ENCODE data around the gene GRID1.

The GRID1 gene

DNA sequence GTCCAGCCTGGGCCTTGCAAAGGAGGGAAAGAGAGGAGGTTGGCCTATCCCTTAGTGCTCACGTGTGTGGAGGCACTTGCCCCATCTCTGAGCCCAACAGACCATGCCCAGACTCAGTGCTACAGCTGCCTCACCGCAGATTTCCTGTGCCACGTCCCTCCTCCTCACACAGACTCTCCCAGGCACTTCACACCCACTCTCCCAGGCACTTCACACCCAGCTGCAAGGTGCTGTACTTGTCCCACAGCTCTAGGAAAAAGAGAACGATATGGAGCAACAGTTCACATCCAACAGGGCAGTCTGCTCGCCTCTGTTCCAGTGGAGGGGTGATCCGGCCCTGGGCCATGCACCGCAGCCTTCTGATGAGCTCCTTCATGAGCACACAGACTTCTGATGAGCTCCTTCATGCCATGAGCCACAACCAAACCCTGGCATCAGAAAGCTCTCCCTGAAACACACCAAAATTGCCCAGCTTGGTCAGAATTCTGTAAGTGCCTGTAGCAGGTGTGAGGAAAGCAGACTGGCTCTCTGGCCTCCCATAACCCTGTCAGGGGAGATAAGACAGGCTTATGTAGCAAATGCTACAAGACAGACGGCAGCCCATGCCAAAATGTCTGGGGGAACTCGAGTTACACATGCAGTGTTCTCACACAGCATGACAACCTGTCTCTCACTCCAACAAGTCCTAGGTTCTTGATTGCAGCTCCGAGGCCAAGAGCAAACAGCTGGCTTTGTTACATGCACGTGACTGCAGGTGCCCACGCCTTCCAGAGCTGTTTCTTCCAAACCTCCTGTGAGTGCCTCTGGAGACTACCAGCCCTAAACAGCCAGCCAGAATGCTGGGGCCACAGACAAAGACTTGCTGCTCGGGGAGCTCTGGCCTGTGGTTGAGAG, 348.5 kb downstream of the GRID1 start:
- no peak for DNase-seq

DNA sequence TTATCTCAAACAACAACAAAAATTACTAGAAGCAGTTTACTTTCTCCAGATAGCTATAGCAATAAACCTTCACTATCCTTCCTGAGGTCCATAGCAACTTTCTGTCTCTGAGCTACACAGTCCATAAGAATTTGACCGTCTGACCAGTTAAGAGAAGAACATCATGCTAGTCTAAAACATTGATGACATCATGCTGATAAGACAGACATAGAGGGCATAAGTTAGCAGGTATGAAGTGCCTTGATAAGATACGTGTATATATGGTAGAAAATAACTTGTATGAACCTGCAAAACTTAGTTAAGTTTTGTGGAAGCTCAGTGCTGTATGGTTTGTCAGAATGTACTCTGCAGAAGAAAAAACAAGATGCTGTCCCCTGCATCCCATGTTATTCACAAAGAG, 353.0 kb downstream of the GRID1 start:
- DNase-seq: no peak

DNA sequence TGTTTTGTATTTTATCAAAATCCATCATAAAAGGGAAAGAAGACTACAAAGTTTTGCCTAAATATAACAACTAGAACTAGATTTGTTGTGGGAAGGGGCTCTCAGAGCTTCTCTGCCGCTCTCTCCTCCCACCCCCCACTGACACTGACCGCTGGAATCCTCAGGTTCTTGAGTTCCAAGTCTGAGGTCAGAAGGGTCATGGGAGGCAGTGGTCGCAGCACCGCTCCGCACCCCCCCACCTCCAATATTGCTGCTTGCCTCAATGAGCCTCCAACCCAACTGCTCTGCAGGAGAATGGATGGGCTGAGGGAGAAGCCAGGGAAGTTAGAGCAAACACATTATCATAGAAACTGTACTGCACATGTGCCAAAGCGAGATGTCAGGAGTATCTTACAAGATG, 359.4 kb downstream of the GRID1 start:
- no peak for DNase-seq

DNA sequence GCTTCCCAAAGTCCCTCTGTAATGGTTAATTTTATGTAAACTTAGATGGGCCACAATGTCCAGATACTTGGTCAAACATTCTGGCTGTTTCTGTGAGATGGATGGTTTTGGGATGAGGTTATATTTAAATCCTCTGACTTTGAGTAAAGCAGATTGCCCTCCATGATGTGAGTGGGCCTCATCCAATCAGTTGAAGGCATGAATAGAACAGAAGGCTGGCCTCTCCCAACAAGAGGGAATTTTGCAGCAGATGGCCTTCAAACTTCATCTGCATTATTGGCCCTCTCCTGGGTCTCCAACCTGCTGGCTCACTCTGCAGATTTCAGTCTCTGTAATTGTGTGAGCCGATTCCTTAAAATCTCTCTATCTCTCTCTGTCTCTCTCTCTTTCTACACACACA, 362.3 kb downstream of the GRID1 start:
- no peak for DNase-seq

DNA sequence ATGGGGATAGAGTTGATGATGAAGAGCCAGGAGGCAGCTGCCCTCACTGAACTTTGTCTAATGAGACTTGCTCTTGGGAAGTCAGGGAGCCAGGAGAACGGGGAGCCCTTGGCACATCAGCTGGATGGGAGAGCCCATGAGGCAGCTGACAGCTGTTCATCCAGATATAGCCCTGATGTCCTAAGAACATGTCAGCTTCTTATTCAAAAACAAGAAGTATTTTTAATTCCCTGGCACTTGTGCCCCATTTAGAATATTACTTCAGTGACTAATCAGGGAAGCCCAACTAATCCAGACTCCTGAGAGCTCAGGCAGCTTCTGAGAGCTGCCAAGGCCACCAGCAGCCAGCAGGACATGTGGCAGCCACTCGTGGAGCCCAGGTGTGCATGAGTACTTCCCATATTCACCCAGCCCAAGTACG, 363.4 kb downstream of the GRID1 start:
- DNase-seq: no peak

DNA sequence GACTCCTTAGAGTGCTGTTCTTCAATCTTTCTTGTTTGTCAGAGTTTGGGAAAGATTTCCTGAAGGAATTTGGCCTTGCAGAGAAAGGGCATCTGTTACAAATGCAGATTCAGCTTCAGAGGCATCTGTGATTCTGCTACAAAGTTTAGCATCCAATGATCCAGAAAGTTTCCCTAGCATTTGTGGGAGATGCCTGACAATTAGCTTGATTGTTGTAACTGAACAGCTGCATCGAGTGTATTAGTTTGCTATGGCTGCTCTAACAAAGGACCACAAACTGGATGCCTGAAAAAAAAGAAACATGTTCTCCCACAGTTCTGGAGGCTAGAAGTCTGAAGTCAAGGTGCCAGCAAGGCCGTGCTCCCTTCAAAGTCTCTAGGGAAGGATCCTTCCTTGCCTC, 365.1 kb downstream of the GRID1 start:
- DNase-seq: no peak

DNA sequence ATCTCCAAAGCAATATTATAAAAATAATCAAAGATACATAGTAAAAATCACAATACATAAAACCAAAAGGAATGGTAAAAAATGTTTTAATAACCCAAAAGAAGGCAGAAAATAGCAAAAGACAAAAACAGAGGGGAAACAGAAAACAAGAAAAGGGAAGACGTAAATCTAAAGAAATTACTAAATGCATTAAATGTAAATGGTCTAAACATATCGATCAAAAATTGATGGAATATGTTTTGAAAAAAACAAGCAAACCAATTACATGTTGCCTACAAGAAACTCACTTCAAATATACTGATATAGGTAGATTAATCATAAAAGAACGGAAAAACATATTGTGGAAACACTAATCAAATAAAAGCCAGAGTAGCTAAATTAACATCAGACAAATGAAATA, 369.1 kb downstream of the GRID1 start:
- no peak for DNase-seq

DNA sequence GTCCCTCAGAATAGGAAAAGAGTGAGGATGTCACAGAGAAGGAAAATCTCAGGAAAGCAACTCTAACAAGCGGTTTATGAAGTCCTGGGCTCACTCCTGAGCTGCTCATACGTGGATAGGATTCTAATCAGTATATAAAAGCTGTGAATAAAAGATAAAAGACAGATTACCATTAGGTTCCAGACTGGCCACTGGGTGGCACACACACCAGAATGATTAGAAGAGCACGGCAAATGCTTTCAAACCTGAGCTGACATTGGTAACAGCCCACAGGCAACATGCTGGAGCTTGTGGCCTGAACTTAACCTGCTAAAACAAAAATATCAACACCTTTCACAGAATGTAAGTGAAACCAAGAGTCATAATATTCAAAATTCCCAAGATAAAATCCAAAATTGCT, 370.8 kb downstream of the GRID1 start:
- peak; percentile 13 for DNase-seq

DNA sequence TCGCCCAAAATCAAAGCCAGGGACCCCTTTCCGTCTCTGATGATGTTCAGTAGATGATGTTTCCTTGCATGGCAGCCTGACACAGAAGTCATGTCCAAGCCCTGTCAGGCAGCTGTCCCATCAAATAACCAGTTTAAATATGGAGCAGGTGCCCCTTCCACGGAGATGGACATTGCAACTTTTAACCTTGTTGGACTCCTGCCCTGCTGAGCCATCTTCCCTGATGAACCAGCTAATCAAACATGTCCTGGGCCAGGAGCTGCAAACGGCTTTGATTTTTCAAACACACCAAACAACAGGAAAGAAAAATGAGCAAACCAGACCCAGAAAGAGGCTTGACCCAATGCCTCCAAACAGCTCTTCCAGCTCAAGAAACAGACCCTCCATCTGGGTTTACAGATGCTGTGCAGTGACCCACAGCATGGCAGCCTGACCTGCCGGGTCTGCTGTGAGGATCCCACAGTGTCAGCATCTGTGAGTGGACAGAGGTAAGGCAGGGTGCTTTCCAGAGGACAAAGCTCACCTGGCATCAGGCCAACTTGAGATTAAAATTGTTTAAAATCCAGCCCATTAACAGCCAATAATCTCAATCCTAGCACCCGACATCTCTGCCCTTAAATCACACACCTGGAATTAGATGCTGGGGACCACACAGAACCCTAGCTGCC, 372.6 kb downstream of the GRID1 start:
- no peak for DNase-seq

DNA sequence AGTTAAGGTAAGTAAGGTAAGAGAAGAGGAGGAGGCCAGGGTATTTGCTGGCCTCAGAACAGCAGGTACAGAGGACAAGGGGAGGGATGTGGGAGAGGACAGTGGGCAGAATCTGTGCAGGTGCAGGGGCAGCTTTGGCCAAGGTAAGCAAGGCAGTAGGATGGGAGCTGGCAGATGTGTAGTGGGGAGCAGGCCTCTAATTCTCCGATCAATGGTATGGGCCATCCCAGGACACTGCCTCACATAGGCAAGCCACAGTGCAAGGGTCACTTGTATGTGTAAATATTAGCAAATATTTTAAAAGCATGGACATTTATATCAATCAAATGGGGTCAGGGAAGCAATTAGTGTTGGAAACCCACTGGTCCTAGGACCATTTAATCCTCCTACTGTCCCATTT, 373.5 kb downstream of the GRID1 start:
- DNase-seq: no peak

DNA sequence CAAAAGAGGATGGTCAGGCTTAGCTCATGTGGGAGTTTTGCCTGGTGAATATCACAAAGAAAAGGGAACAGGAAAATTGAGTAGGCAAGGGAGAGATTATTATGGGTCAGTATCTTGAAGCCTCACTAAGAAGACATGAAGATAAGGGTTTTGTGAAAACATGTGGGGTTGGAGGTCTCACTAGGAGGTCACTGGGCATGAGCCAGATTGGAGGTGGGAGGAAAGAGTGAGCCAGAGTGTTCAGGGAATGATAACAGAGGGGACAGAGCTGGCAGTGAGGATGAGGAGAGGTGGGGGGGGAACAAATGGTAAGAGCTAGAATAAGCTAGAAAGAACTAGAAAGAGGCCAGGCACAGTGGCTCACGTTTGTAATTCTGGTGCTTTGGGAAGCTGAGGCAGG, 374.3 kb downstream of the GRID1 start:
- DNase-seq: no peak

DNA sequence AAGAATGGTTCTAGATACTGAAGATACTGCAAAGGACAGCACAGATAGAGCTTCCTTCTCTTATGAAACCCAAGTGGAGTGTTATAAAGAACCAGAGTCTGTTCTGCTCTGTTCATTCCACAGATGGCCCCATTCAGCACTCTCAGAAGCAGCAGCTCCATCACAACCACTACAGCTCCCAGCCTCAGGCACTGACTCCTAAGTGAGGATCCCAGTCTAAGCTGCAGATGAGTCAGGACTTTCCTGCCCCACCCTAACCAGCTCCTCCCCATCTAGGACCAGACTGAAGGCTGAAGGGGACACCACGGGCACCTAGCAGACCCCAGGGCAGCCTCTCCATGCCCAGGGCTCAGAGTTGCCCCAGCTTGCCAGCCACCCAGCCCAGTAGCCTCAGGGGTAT, 379.8 kb downstream of the GRID1 start:
- DNase-seq: no peak

DNA sequence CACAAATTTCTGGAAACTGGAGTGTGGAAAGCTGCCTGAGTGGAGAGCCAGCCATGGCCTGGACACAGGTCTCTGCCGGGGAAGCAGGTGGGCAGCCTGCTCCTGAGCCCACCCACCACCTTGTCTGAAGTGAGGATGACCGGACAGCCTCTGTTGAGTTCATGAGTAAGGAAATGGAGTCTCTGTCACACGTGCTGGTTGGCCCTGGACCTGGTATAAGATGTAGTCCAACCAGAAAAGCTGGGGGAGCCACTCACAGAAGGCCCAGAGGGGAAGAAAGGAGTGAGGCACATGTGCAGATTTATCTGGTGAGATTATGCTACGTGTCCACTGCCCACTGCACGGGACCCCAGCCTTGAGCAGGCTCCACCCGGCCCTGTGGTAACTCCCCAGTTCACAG, 383.5 kb downstream of the GRID1 start:
- no peak for DNase-seq

DNA sequence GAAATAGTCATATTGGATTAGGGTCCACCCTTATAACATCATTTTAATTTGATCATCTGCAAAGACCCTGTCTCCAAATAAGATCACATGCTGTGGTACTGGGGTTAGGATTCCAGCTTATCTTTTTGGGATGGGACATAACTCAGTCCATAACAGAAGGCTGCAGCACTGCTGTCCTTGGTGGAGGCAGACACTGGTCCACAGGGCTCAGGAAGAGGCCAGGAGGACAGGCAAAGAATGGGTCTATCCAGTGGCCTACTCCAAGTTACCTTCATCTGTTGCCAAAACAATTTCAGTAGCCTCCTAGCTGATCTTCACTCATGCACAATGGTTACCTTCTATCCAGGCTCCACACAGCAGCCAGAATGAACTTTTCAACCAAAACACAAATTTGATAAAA, 387.0 kb downstream of the GRID1 start:
- DNase-seq: no peak

DNA sequence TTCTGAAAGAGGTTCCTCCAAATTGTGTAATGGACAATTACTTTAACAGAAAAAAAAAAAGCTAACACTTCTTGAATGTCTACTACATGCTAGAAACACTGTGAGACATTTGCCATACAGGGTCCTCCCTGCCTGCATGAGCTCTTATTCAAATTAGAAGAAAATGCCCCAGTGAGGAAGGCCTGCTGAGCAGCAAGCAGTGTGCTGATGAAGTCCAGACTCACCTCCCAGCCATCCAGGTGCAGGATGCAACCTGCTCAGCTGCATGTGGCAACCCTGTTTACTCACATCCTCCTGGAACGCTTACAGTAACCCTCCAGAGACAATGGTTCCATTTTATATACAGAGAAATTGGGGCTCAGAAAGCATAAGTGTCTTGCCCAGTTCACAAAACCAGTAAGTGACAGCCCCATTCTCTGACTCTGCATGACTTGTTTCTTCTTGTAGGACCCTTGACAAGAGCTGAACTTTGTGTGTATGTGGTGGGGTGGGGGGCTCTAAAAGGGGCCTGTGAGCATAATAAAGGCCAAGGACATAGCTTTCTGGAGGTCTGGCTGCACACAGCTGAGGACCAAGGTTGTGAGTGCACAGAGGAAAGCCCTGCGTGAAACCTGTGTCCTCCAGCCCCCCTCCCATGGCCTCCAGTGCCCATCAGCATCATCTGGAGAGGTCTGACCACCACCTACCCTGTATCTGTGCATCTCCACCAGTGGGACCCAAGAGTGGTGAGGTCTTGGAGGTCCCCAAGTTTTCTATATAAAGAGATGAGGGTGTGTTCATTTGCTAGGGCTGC, 387.8 kb downstream of the GRID1 start:
- DNase-seq: no peak

DNA sequence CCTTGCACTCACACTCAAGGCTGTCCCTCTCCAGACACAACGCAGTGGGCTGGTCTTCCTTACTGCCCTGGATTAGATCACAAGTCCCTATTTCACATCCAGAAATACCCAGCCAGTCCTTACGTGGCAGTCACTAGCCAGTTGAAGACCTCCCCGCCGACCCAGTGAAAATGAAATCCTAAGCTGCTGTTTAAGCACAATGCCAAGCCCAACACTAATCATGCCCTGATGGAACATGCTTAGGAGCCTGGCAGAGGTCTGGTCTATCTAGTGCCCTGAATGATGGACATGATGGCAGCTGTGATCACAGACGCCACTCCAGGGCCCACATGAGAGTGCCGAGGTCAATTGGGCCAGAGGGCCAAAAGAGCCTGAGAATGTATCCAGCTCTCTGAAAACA, 389.0 kb downstream of the GRID1 start:
- no peak for DNase-seq

DNA sequence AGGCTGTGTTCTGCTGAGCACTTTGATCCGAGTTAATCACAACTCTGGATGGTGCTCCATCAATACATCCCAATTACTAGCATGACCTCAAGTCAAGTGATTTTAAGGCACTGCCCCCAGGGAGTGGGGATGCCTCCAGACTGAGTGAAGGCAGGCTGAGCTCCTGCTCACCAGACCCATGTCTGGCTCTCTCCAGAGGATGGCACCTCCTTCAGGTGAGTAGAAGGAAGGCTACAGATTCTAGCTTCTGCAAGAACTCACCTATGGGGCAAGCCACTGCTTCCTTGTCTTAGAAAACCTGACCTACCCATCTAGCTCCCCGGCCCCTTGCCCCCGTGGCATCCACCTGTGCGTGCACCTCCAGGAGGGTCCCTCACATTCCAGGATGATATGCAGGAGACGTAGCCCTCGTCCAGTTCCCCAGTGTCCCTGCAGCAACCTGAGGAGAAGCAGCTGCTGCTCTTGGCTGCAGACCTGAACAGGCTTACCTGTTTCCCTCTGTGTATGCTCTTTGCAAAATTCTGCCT, 390.3 kb downstream of the GRID1 start:
- no peak for DNase-seq

DNA sequence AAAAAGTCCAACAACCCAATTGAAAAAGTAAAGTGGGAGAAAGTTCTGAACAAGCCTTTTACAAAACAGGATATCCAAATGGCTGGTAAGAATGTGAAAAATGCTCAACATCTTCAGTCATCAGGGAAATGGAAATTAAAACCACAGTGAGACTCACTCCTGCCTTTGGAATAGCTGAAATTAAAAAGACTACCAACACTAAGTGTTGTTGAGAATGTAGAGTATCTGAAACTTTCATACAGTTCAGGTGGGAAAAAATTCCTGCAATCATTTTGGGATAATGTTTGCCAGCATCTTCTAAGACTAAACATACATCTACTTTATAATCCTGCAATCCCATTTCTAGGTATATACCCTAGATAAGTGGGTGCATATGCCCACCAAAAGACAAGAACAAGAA, 395.1 kb downstream of the GRID1 start:
- DNase-seq: no peak

DNA sequence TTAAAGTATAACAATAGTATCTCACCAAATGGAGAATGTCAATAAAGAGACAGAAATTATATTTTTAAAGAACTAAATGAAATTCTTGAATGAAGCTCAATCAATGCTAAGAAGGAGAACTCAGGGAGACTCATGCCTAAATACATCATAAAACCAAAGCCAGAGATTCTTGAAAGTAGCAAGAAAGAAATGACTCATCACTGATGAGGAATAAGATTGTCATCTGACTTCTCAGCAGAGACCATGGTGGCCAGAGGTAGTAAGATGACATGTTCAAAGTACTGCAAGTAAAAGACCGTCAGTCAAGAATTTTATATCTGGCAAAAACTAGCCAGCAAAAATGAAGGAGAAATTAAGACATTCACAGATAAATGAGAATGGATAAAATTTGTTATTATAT, 399.0 kb downstream of the GRID1 start:
- no peak for DNase-seq

DNA sequence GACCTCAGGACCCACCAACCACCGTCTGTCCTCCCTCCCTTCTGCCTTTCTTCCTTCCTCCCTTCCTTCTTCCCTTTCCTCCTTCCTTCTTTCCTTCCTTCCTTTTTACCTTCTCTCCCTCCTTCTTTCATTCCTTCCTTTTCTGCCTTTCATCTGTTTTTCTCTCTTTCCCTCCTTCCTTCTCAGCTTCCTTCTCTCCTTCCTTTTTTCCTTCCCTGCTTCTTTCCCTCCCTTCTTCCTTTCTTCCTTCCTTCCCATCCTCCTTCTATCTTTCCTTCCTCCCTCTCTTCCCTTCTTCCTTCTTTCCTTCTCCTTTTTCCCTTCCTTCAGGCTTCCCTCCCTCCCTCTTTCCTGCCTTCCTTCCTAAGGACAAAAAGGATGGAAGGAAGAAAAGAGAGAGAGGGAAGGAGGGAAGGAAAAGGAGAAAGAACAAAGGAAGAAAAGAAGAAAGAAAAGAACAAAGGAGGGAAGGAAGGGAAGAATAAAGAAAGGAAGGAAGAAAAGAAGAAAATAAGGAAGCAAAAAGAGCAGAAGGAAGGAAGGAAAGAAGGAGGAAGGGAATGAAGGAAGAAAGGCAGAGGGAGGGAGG, 405.0 kb downstream of the GRID1 start:
- no peak for DNase-seq

DNA sequence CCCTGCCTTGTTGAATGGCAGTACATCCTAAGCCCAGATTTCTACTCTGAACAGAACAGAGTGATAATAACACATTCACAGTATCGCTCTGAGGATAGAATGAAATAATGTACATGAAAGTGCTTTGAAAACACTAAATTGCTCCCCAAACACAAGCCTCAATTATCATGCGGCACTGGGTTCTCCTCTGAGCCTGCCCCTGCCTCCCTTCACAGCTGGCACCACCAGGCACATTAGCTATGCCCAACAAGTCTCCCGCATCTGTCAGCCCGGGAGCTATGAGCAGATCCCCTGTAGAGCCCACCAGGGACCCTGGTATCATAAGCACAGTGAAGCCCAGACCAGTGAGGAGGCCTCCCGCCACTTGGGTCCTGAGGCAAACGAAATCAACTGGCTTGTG, 405.5 kb downstream of the GRID1 start:
- no peak for DNase-seq

DNA sequence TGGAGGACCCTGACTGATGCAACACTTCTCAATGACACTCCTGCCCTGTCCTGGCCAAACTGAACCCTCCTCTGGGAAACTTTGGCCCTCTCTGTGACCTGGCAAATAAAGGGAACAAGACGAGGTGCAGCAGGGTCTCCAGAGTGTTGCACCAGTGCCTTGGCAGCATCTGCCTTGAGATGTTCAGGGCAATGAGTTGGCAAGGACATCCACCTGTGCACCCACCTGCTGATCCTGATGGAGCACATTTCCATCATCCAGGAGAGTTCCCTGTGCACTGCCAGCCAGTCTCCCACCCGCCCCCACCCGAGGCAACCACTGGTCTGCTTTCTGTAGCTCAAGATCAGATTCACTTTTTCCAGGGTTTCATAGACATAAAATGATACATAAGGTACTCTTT, 407.4 kb downstream of the GRID1 start:
- no peak for DNase-seq

DNA sequence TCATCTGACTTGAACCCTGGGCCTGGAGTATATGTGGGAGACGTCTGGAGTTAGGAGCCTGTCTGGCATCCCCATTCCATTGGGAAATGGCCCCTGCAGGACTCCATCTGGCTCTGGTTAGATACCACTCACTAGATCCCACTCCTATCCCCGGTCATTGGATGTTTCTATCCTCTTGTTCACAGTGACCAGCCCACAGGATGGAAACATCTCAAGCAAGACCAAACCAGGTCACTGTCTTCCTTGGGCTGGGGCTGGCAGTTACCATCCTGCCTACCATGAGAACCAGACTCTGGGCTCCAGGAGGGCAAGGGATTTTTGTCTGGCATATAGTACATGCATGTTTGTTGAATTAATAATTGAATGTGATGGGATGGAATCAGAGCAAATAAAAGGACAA, 415.7 kb downstream of the GRID1 start:
- no peak for DNase-seq
